Endometrial microvascular endothelial cells (primary cell): ENCODE results near the gene NDUFAB1. TPM values are rescaled to one million over a fixed set of nuclear protein-coding genes. Genes with fewer than 3 reads are reported as not detected.
"Not testable (repeated sequence)": the region's sequence is repeated elsewhere in the genome, so short reads cannot be mapped to it uniquely, and the experiment has no call there.

Experiments
- in situ Hi-C: cut with HindIII; loops from 2 replicates; pipeline ENCODE4 v1.10.0; 2017; ENCODE audit warnings: low sequenced_read_pairs, low pct_unique_long_range_greater_than_20kb; ENCODE audit errors: inconsistent ontology term
- total RNA-seq: library from RNA; depleted of rRNA; stranded (reverse); fragments of >200 nt; gene quantifications from one replicate; pipeline ENCODE4 v1.2.3, GENCODE V29; 2015; ENCODE audit errors: inconsistent ontology term

NDUFAB1 gene
- total RNA-seq, 1 donor from 2014 or later = 148 TPM

GRCh38 chr16:23590181-23590580, 5.9 kb downstream of the NDUFAB1 start:
- in situ Hi-C loops = no loop called here

GRCh38 chr16:23587726-23588125, 8.4 kb downstream of the NDUFAB1 start:
- in situ Hi-C loops = no loop called here

GRCh38 chr16:23584186-23585076, 11.7 kb downstream of the NDUFAB1 start:
- in situ Hi-C loops = no loop called here

GRCh38 chr16:23583271-23583670, 12.8 kb downstream of the NDUFAB1 start:
- in situ Hi-C loops = not testable (repeated sequence)

GRCh38 chr16:23581764-23582163, 14.4 kb downstream of the NDUFAB1 start:
- in situ Hi-C loops = no loop called here

GRCh38 chr16:23580391-23580790, 15.7 kb downstream of the NDUFAB1 start:
- in situ Hi-C loops = no loop called here

- in situ Hi-C loops = no loop called here
These were observed 16.7 kb downstream of the NDUFAB1 start for GRCh38 chr16:23579371-23579770.

GRCh38 chr16:23578101-23578830, 17.9 kb downstream of the NDUFAB1 start:
- in situ Hi-C loops = no loop called here

GRCh38 chr16:23577493-23577892, 18.6 kb downstream of the NDUFAB1 start:
- in situ Hi-C loops = no loop called here

GRCh38 chr16:23575834-23576233, 20.3 kb downstream of the NDUFAB1 start:
- in situ Hi-C loops = no loop called here

- in situ Hi-C loops = no loop called here
These were observed 22.3 kb downstream of the NDUFAB1 start for GRCh38 chr16:23573817-23574216.

GRCh38 chr16:23572394-23572793, 23.7 kb downstream of the NDUFAB1 start:
- in situ Hi-C loops = no loop called here

- in situ Hi-C loops = no loop called here
These were observed 24.2 kb downstream of the NDUFAB1 start for GRCh38 chr16:23571895-23572294.

- in situ Hi-C loops = no loop called here
These were observed 25.0 kb downstream of the NDUFAB1 start for GRCh38 chr16:23570992-23571632.

GRCh38 chr16:23567602-23568001, 28.5 kb downstream of the NDUFAB1 start:
- in situ Hi-C loops = no loop called here

- in situ Hi-C loops = no loop called here
These were observed 29.4 kb downstream of the NDUFAB1 start for GRCh38 chr16:23566724-23567123.

GRCh38 chr16:23564575-23565363, 31.3 kb downstream of the NDUFAB1 start:
- in situ Hi-C loops = no loop called here

GRCh38 chr16:23563186-23563585, 32.9 kb downstream of the NDUFAB1 start:
- in situ Hi-C loops = no loop called here

- in situ Hi-C loops = no loop called here
These were observed 33.6 kb downstream of the NDUFAB1 start for GRCh38 chr16:23562505-23562904.
